HCT116 (cell line): ENCODE measurements around the gene STK32C.

Source experiments
- ATF3 ChIP-seq: IDR thresholded peaks from 2 replicates; pipeline ENCODE4 v1.6.1; 2012
- CTCF ChIP-seq, 3 experiments: fragments of 200-600 bp in 1 of 3; sonication (generic) in 1 of 3; IDR thresholded peaks in 2 of 3; conservative IDR thresholded peaks in 1 of 3; 2 replicates each; pipeline ENCODE4 v1.5.1; 2012 to 2017; ENCODE audit warnings: low read depth in 2 of 3, low read length in 2 of 3, antibody characterized with exemption in 1 of 3, borderline replicate concordance in 1 of 3, control low read depth in 1 of 3, mild to moderate bottlenecking in 1 of 3, mixed read lengths in 1 of 3, mixed run types in 1 of 3, moderate library complexity in 1 of 3; ENCODE audit not compliant: insufficient read depth in 1 of 3
- EZH2 ChIP-seq: fragments of 200-600 bp; sonication (generic); IDR thresholded peaks from 2 replicates; pipeline ENCODE4 v1.6.1; 2017; ENCODE audit warnings: antibody characterized with exemption, mixed run types
- EZH2phosphoT487 ChIP-seq: fragments of 200-600 bp; IDR thresholded peaks from 2 replicates; pipeline ENCODE4 v1.6.1; 2018; ENCODE audit warnings: antibody characterized with exemption, borderline replicate concordance
- JUND ChIP-seq: IDR thresholded peaks from 2 replicates; pipeline ENCODE4 v1.6.1; 2012
- MAX ChIP-seq: IDR thresholded peaks from 2 replicates; pipeline ENCODE4 v1.6.1; 2012
- POLR2A ChIP-seq: IDR thresholded peaks from 2 replicates; pipeline ENCODE4 v1.7.0; 2011; ENCODE audit warnings: borderline replicate concordance; ENCODE audit not compliant: insufficient read depth, insufficient read length; ENCODE audit errors: extremely low read depth
- POLR2AphosphoS5 ChIP-seq: IDR thresholded peaks from 2 replicates; pipeline ENCODE4 v1.6.1; 2011; ENCODE audit warnings: mild to moderate bottlenecking, low read depth, low read length, moderate library complexity
- RAD21 ChIP-seq: IDR thresholded peaks from 2 replicates; pipeline ENCODE4 v1.6.1; 2012; ENCODE audit warnings: low read depth, mild to moderate bottlenecking
- TCF7L2 ChIP-seq: IDR thresholded peaks from 2 replicates; pipeline ENCODE4 v1.7.0; 2011; ENCODE audit warnings: borderline replicate concordance, inconsistent platforms; ENCODE audit not compliant: insufficient read depth, insufficient read length; ENCODE audit errors: extremely low read depth
- TF ChIP-seq, protein P1 (sequence below): IDR thresholded peaks from 2 replicates; pipeline ENCODE4 v1.6.1; 2012; ENCODE audit warnings: low read depth

GRCh38 chr10:132335189-132336063 is 27.7 kb upstream of the STK32C start:
- TF ChIP-seq CTCF (IDR thresholded peaks at IDR 0.05 in 2 of 3, conservative IDR thresholded peaks at IDR 0.05 in 1 of 3; ENCODE audit: borderline replicate concordance in 1 of 3, insufficient read depth in 1 of 3, low read depth in 2 of 3, low read length in 2 of 3) (no peak), EZH2 (no peak), POLR2A (no peak), EZH2phosphoT487 (no peak), JUND (no peak), POLR2AphosphoS5 (no peak), TCF7L2 (no peak), ATF3 (no peak), MAX (no peak), RAD21 (no peak)
- TF ChIP-seq, protein P1, sequence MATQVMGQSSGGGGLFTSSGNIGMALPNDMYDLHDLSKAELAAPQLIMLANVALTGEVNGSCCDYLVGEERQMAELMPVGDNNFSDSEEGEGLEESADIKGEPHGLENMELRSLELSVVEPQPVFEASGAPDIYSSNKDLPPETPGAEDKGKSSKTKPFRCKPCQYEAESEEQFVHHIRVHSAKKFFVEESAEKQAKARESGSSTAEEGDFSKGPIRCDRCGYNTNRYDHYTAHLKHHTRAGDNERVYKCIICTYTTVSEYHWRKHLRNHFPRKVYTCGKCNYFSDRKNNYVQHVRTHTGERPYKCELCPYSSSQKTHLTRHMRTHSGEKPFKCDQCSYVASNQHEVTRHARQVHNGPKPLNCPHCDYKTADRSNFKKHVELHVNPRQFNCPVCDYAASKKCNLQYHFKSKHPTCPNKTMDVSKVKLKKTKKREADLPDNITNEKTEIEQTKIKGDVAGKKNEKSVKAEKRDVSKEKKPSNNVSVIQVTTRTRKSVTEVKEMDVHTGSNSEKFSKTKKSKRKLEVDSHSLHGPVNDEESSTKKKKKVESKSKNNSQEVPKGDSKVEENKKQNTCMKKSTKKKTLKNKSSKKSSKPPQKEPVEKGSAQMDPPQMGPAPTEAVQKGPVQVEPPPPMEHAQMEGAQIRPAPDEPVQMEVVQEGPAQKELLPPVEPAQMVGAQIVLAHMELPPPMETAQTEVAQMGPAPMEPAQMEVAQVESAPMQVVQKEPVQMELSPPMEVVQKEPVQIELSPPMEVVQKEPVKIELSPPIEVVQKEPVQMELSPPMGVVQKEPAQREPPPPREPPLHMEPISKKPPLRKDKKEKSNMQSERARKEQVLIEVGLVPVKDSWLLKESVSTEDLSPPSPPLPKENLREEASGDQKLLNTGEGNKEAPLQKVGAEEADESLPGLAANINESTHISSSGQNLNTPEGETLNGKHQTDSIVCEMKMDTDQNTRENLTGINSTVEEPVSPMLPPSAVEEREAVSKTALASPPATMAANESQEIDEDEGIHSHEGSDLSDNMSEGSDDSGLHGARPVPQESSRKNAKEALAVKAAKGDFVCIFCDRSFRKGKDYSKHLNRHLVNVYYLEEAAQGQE: no peak
